Smooth muscle cell (in vitro differentiated cells): Measurements from ENCODE around the gene THAP11. TPM values are rescaled to one million over a fixed set of nuclear protein-coding genes. Genes with fewer than 3 reads are reported as not detected.
"Not testable (repeated sequence)": the region's sequence is repeated elsewhere in the genome, so short reads cannot be mapped to it uniquely, and the experiment has no call there.

Experiments used
- DNase-seq: peaks from one replicate; lab custom pipeline; 2025; ENCODE audit not compliant: unreplicated experiment; lab: John Stamatoyannopoulos, UW
- H2AFZ ChIP-seq: fragments of 200-600 bp; sonication (generic); 2 replicates; pipeline ENCODE4 v1.6.0; 2016; ENCODE audit warnings: antibody characterized with exemption, low read depth, mild to moderate bottlenecking
- H3F3A ChIP-seq: fragments of 200-600 bp; sonication (generic); 2 replicates; pipeline ENCODE4 v1.6.0; 2017; ENCODE audit warnings: antibody characterized with exemption, low read depth
- H3K27ac ChIP-seq: fragments of 200-600 bp; sonication (generic); 2 replicates; pipeline ENCODE4 v1.5.1; 2016; ENCODE audit warnings: low read depth, mild to moderate bottlenecking
- H3K27me3 ChIP-seq: fragments of 200-600 bp; sonication (generic); 2 replicates; pipeline ENCODE4 v1.6.1; 2016; ENCODE audit warnings: low read depth, mild to moderate bottlenecking
- H3K36me3 ChIP-seq: fragments of 200-600 bp; sonication (generic); 2 replicates; pipeline ENCODE4 v1.5.1; 2016; ENCODE audit warnings: low read depth
- H3K4me1 ChIP-seq: fragments of 200-600 bp; sonication (generic); 2 replicates; pipeline ENCODE4 v1.5.1; 2016; ENCODE audit warnings: low read depth
- H3K4me2 ChIP-seq: fragments of 200-600 bp; sonication (generic); 2 replicates; pipeline ENCODE4 v1.6.0; 2016; ENCODE audit warnings: mild to moderate bottlenecking
- H3K4me3 ChIP-seq: fragments of 200-600 bp; sonication (generic); 2 replicates; pipeline ENCODE4 v1.5.1; 2016; ENCODE audit warnings: mild to moderate bottlenecking
- H3K79me2 ChIP-seq: fragments of 200-600 bp; sonication (generic); 2 replicates; pipeline ENCODE4 v1.6.0; 2016; ENCODE audit warnings: low read depth, mild to moderate bottlenecking
- H3K9ac ChIP-seq: fragments of 200-600 bp; sonication (generic); 2 replicates; pipeline ENCODE4 v1.6.0; 2016; ENCODE audit warnings: low read depth
- H3K9me3 ChIP-seq: fragments of 200-600 bp; sonication (generic); replicated peaks from 2 replicates; pipeline ENCODE4 v1.5.1; 2016; ENCODE audit warnings: low read depth
- H4K20me1 ChIP-seq: fragments of 200-600 bp; sonication (generic); 2 replicates; pipeline ENCODE4 v1.6.0; 2016; ENCODE audit warnings: low read depth
- WGBS: methylation state at CpG from one replicate; pipeline ENCODE4 v1.1.7; 2016; ENCODE audit warnings: low lambda C conversion rate; 5-methylcytosine and 5-hydroxymethylcytosine counted together
- polyA plus RNA-seq: library from polyadenylated mRNA; unstranded; fragments of >200 nt; fragmentation: Nextera tagmentation; extraction: Ambion mirVana; gene quantifications from 2 replicates; pipeline ENCODE4 v1.2.1, GENCODE V29; 2016
- total RNA-seq: library from RNA; depleted of rRNA; stranded (reverse); fragments of >200 nt; gene quantifications from 2 replicates; pipeline ENCODE4 v1.2.3, GENCODE V29; 2014
- TF ChIP-seq, protein P1 (sequence below): fragments of 200-600 bp; sonication (generic); IDR thresholded peaks from 2 replicates; pipeline ENCODE4 v1.5.1; 2017; ENCODE audit warnings: borderline replicate concordance, mild to moderate bottlenecking, antibody characterized with exemption; ENCODE audit not compliant: insufficient read depth, poor library complexity, severe bottlenecking

THAP11 gene
- total and polyA plus RNA-seq, 2 experiments from 2014 or later = 23.0 to 38.3 TPM

DNA sequence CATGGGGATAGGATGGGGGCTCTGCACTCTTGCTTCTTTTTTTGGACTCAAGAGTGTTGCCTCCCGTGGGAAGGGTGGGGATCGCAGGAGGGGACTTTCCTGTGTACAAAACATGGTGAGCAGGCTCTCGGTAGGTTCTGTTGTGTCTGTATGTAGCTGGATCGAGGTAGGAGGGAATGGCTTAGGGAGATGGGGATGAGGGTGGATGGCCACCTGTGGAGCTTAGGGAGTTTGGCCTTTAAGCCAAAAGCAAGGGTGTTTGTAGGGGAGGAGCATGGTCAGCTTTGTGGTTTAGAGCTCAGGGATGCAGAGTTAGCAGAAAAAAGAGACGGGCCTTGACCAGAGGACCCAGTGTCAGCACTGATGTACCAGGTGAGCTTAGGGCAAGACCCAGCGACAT, 19.8 kb downstream of the THAP11 start:
- Histone ChIP-seq H3F3A (no peaks in the 10 kb centered on the region), H2AFZ (no peak overlapping the region), H4K20me1 (peaks cover 95% of the 10 kb centered on the region), H3K27ac (peak overlapping the region; percentile 88), H3K9me3 (no peaks in the 10 kb centered on the region), H3K36me3 (no peaks in the 10 kb centered on the region), H3K27me3 (no peaks in the 10 kb centered on the region), H3K4me2 (no peak overlapping the region), H3K4me3 (no peak overlapping the region), H3K4me1 (no peaks in the 10 kb centered on the region), H3K79me2 (peaks cover 95% of the 10 kb centered on the region), H3K9ac (peak overlapping the region; percentile 4)
- no peak for DNase-seq
- TF ChIP-seq, protein P1, sequence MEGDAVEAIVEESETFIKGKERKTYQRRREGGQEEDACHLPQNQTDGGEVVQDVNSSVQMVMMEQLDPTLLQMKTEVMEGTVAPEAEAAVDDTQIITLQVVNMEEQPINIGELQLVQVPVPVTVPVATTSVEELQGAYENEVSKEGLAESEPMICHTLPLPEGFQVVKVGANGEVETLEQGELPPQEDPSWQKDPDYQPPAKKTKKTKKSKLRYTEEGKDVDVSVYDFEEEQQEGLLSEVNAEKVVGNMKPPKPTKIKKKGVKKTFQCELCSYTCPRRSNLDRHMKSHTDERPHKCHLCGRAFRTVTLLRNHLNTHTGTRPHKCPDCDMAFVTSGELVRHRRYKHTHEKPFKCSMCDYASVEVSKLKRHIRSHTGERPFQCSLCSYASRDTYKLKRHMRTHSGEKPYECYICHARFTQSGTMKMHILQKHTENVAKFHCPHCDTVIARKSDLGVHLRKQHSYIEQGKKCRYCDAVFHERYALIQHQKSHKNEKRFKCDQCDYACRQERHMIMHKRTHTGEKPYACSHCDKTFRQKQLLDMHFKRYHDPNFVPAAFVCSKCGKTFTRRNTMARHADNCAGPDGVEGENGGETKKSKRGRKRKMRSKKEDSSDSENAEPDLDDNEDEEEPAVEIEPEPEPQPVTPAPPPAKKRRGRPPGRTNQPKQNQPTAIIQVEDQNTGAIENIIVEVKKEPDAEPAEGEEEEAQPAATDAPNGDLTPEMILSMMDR = no peak
- 93% methylated on average over 6 of the region's 6 CpGs for WGBS

DNA sequence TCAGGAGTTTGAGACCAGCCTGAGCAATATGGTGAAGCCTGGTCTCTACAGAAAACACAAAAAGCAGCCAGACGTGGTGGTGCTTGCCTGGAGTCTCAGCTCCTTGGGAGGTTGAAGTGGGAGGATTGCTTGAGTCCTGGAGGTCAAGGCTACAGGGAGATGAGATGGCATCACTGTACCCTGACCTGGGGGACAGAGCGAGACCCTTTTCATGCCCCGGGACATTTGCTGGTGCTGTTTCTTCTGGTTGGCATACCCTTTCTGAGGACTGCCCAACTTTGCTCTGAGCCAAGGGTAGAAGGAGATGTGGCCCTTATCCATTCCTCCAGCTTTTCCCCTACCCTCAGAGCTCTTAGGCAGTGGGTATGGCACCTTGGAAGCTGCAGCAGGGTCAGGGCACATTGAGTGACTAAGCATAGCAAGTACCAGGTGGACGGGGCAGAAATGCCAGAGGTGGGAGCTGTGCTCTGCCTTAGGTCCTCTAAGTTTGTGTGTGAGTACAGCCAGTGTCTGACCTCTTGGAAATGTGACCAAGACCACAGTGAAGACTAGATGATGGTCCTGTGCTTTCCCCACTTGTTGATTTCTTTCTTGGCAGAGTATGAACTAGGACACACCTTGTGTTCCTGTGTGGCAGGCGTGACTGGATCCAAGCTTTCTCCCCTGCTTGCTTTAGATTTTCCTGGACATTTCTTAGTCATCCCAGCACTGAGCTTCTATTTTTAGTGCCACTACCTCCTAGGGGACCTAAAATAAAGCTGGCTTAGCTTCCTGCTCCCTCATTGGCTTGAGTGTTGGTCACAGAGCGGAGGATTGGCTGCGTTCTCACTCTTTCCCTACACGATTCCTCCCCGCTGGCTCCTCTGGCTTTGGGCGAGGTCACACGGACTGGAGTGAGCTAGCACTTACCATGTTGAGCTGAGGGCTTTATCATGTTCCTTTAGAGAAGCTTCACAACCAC, 20.8 kb downstream of the THAP11 start:
- Histone ChIP-seq H3K79me2 (peaks cover 94% of the 10 kb centered on the region), H2AFZ (no peak overlapping the region), H3K4me1 (no peaks in the 10 kb centered on the region), H3K36me3 (no peaks in the 10 kb centered on the region), H3K27ac (peak overlapping the region; percentile 88), H3F3A (peaks cover 6% of the 10 kb centered on the region), H3K9ac (peak overlapping the region; percentile 58), H3K27me3 (no peaks in the 10 kb centered on the region), H4K20me1 (peaks cover 94% of the 10 kb centered on the region), H3K4me3 (no peak overlapping the region), H3K4me2 (no peak overlapping the region), H3K9me3 (no peaks in the 10 kb centered on the region)
- TF ChIP-seq, protein P1 = no peak
- WGBS = 76% methylated on average over 11 of the region's 11 CpGs
- no peak for DNase-seq

DNA sequence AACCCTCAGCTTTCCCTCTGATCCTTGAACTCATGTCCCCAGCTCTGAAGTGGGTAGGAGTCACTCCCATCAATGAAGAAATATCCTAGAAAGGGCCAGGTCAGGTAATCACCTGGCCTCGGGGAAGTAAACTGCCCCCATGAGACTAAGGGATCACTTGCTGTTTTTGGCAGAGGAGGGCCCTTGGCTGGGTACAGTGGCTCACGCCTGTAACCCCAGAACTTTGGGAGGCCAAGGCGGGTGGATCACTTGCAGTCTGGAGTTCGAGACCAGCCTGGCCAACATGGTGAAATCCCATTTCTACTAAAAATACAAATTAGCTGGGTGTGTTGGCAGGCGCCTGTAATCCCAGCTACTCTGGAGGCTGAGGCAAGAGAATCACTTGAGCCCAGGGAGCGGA, 21.9 kb downstream of the THAP11 start:
- not testable (repeated sequence) for H3K36me3 ChIP-seq, H3K4me1 ChIP-seq, H2AFZ ChIP-seq, H3K4me3 ChIP-seq, H3F3A ChIP-seq, H3K4me2 ChIP-seq, H3K9ac ChIP-seq, H3K9me3 ChIP-seq, H3K27me3 ChIP-seq, DNase-seq
- peaks cover 82% of the 10 kb centered on the region for H3K79me2 ChIP-seq
- WGBS = 96% methylated on average over 5 of the region's 6 CpGs
- peak overlapping the region; percentile 88 for H3K27ac ChIP-seq
- H4K20me1 ChIP-seq = peaks cover 86% of the 10 kb centered on the region

DNA sequence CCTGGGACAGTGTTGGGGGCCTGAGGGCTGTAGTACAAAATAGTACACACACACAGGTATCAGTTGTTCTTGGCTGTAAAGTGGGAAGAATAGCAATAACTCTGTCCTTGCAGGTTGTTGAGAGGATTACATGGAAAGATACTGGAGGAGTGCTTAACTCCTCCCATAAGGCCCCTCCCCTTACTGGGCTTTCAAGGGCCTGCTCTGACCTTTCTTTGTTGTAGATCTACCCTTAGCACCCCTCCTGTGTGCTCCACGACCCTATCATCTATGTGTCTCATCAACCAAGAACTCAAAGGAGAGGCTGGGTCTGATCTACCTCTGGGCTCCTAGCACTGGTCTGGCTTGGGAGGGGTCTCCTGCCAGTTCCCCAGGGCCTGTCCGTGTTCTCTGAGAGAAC, 22.5 kb downstream of the THAP11 start:
- H3K79me2 ChIP-seq = peaks cover 77% of the 10 kb centered on the region
- no peak for DNase-seq
- H3K9ac ChIP-seq = no peak overlapping the region
- H3K27me3 ChIP-seq = no peaks in the 10 kb centered on the region
- no peak overlapping the region for H3K4me3 ChIP-seq
- H2AFZ ChIP-seq = no peak overlapping the region
- H3K9me3 ChIP-seq = no peaks in the 10 kb centered on the region
- peaks cover 7% of the 10 kb centered on the region for H3F3A ChIP-seq
- H4K20me1 ChIP-seq = peaks cover 81% of the 10 kb centered on the region
- H3K36me3 ChIP-seq = no peaks in the 10 kb centered on the region
- WGBS = 97% methylated on average over 2 of the region's 2 CpGs
- H3K4me2 ChIP-seq = no peak overlapping the region
- TF ChIP-seq, protein P1 = no peak
- H3K4me1 ChIP-seq = no peaks in the 10 kb centered on the region
- no peak overlapping the region for H3K27ac ChIP-seq
